ENCODE results near the gene SLC25A5. TPM values are rescaled to one million over a fixed set of nuclear protein-coding genes. Genes with fewer than 3 reads are reported as not detected.

The SLC25A5 gene
- total RNA-seq, 1 experiment from 2014 or later = 641 TPM

DNA sequence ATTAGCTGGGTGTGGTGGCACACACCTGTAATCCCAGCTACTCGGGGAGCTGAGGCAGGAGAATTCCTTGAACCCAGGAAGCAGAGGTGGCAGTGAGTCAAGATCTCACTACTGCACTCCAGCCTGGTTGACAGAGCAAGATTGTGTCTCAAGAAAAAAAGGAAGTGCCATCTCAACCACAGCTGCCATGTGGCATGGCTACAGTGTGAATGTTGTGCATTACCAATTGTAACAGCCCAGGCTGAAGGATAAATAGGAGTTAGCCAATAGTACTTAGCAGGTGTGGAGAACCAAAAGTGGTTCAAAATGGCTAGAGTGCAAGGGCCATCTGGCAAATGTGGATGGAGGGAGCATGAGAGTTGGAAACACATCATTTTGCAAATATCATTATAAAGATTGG lies 28.9 kb downstream of the SLC25A5 start:
- Histone ChIP-seq H3K27ac (ENCODE audit: low read depth, low read length) (no peak overlapping the region), H3K4me2 (ENCODE audit: low read length) (no peak overlapping the region), H4K20me1 (ENCODE audit: insufficient read depth) (no peaks in the 10 kb centered on the region), H3K4me1 (ENCODE audit: control insufficient read depth in 1 of 2, insufficient read depth in 2 of 2, low read length in 2 of 2) (peaks cover 4 to 20% of the 10 kb centered on the region in 2 experiments), H3K4me3 (replicated peaks in 1 of 2; ENCODE audit: low read depth in 1 of 2, low read length in 2 of 2) (no peak overlapping the region), H3K36me3 (ENCODE audit: control insufficient read depth in 1 of 2, insufficient read depth in 2 of 2, low read length in 2 of 2) (no peaks in the 10 kb centered on the region), H2AFZ (ENCODE audit: low read depth, low read length, poor library complexity, severe bottlenecking) (no peak overlapping the region), H3K9ac (ENCODE audit: low read length) (no peak overlapping the region), H3K79me2 (ENCODE audit: insufficient read depth, low read length) (no peaks in the 10 kb centered on the region), H3K27me3 (ENCODE audit: insufficient read depth, low read length) (no peaks in the 10 kb centered on the region), H3K9me2 (ENCODE audit: insufficient read depth) (no peaks in the 10 kb centered on the region), H3K9me3 (ENCODE audit: control insufficient read depth in 1 of 2, insufficient read depth in 1 of 2, low read depth in 1 of 2, low read length in 2 of 2) (no peaks in the 10 kb centered on the region)
- RAD21 ChIA-PET (ENCODE audit: low non-redundant PET in 1 of 2, low total read pairs in 2 of 2, uncharacterized antibody in 2 of 2, unreplicated experiment in 2 of 2) = no interaction called here
- TF ChIP-seq EGR1 (IDR thresholded peaks at IDR 0.05; ENCODE audit: low read depth) (no peak), SRF (IDR thresholded peaks at IDR 0.05; ENCODE audit: low read depth) (no peak), TCF7L2 (IDR thresholded peaks at IDR 0.05; ENCODE audit: borderline replicate concordance, extremely low read depth, insufficient read depth, insufficient read length) (no peak), JUND (IDR thresholded peaks at IDR 0.05) (no peak), SIN3A (IDR thresholded peaks at IDR 0.05; ENCODE audit: low read depth) (no peak), ZNF274 (IDR thresholded peaks at IDR 0.05; ENCODE audit: low read depth, low read length) (no peak)
- TF ChIP-seq, protein P1, sequence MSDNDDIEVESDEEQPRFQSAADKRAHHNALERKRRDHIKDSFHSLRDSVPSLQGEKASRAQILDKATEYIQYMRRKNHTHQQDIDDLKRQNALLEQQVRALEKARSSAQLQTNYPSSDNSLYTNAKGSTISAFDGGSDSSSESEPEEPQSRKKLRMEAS (IDR thresholded peaks at IDR 0.05) = no peak
- intact Hi-C loops (cut with micrococcal nuclease) = no loop called here
- ATAC-seq (no peak), DNase-seq (ENCODE audit: low read depth, low spot score) (no peak)
- POLR2A ChIA-PET = no interaction called here
- no TSS peak for BruUV-seq (replicated peaks)
- CTCF ChIA-PET = interaction anchor here (0.9 kb wide), 1 partner anchor 15 kb away, joined by 5 read pairs; no protein-coding TSS in a partner anchor

DNA sequence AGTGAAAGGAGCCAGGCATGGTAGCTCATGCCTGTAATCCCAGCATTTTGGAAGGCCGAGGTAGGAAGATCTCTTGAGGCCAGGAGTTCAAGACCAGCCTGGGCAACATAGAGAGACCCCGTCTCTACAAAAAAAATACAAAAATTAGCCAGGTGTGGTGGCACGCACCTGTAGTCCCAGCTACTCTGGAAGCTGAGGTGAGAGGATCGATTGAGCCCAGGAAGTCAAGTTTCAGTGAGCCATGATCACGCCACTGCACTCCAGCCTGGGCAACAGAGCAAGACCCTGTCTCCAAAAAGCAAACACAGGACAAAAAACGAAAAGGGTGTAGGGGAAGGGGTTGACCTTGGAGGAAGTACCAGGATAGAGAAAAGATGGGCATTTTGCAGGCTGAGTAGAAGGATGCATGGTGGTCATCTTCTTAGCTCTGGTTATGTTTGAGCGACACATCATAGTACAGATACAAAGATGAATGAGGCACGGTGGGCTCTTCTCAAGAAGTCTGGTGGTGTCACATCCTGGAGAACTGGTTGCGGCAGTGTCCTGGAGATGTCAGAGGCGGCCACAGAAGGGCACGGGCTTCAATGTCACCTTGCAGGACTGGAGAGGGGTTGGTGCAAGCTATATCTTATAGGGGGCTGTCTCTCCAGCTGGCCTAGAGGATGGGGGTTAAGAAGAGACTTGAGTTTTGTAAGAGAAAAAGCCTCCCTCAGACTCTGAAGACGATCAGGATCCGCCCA lies 32.0 kb downstream of the SLC25A5 start:
- POLR2A ChIA-PET = no interaction called here
- Histone ChIP-seq H4K20me1 (ENCODE audit: insufficient read depth) (no peaks in the 10 kb centered on the region), H3K79me2 (ENCODE audit: insufficient read depth, low read length) (no peaks in the 10 kb centered on the region), H3K27me3 (ENCODE audit: insufficient read depth, low read length) (no peaks in the 10 kb centered on the region), H3K27ac (ENCODE audit: low read depth, low read length) (no peak overlapping the region), H3K9me2 (ENCODE audit: insufficient read depth) (no peaks in the 10 kb centered on the region), H3K4me2 (ENCODE audit: low read length) (no peak overlapping the region), H3K9ac (ENCODE audit: low read length) (no peak overlapping the region), H3K36me3 (ENCODE audit: control insufficient read depth in 1 of 2, insufficient read depth in 2 of 2, low read length in 2 of 2) (no peaks in the 10 kb centered on the region), H3K4me3 (replicated peaks in 1 of 2; ENCODE audit: low read depth in 1 of 2, low read length in 2 of 2) (no peak overlapping the region), H3K9me3 (ENCODE audit: control insufficient read depth in 1 of 2, insufficient read depth in 1 of 2, low read depth in 1 of 2, low read length in 2 of 2) (no peaks in the 10 kb centered on the region), H2AFZ (ENCODE audit: low read depth, low read length, poor library complexity, severe bottlenecking) (no peak overlapping the region), H3K4me1 (ENCODE audit: control insufficient read depth in 1 of 2, insufficient read depth in 2 of 2, low read length in 2 of 2) (peaks cover 18 to 41% of the 10 kb centered on the region in 2 experiments)
- intact Hi-C loops (cut with micrococcal nuclease) = no loop called here
- RAD21 ChIA-PET (ENCODE audit: low non-redundant PET in 1 of 2, low total read pairs in 2 of 2, uncharacterized antibody in 2 of 2, unreplicated experiment in 2 of 2) = interaction anchor here in 1 of 2 experiments (0.7 kb wide), 1 partner anchor 352 kb away, joined by 3 read pairs; no protein-coding TSS in a partner anchor
- TF ChIP-seq, protein P2, sequence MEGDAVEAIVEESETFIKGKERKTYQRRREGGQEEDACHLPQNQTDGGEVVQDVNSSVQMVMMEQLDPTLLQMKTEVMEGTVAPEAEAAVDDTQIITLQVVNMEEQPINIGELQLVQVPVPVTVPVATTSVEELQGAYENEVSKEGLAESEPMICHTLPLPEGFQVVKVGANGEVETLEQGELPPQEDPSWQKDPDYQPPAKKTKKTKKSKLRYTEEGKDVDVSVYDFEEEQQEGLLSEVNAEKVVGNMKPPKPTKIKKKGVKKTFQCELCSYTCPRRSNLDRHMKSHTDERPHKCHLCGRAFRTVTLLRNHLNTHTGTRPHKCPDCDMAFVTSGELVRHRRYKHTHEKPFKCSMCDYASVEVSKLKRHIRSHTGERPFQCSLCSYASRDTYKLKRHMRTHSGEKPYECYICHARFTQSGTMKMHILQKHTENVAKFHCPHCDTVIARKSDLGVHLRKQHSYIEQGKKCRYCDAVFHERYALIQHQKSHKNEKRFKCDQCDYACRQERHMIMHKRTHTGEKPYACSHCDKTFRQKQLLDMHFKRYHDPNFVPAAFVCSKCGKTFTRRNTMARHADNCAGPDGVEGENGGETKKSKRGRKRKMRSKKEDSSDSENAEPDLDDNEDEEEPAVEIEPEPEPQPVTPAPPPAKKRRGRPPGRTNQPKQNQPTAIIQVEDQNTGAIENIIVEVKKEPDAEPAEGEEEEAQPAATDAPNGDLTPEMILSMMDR (IDR thresholded peaks at IDR 0.05 in 2 of 3, conservative IDR thresholded peaks at IDR 0.05 in 1 of 3; ENCODE audit: borderline replicate concordance in 1 of 3, insufficient read depth in 1 of 3, low read depth in 2 of 3, low read length in 2 of 3) = no peak
- TF ChIP-seq SP1 (IDR thresholded peaks at IDR 0.05; ENCODE audit: low read depth) (no peak), EGR1 (IDR thresholded peaks at IDR 0.05; ENCODE audit: low read depth) (no peak), CEBPB (IDR thresholded peaks at IDR 0.05; ENCODE audit: low read depth) (no peak), SIN3A (IDR thresholded peaks at IDR 0.05; ENCODE audit: low read depth) (no peak), ZNF274 (IDR thresholded peaks at IDR 0.05; ENCODE audit: low read depth, low read length) (no peak)
- TF ChIP-seq, protein P3, sequence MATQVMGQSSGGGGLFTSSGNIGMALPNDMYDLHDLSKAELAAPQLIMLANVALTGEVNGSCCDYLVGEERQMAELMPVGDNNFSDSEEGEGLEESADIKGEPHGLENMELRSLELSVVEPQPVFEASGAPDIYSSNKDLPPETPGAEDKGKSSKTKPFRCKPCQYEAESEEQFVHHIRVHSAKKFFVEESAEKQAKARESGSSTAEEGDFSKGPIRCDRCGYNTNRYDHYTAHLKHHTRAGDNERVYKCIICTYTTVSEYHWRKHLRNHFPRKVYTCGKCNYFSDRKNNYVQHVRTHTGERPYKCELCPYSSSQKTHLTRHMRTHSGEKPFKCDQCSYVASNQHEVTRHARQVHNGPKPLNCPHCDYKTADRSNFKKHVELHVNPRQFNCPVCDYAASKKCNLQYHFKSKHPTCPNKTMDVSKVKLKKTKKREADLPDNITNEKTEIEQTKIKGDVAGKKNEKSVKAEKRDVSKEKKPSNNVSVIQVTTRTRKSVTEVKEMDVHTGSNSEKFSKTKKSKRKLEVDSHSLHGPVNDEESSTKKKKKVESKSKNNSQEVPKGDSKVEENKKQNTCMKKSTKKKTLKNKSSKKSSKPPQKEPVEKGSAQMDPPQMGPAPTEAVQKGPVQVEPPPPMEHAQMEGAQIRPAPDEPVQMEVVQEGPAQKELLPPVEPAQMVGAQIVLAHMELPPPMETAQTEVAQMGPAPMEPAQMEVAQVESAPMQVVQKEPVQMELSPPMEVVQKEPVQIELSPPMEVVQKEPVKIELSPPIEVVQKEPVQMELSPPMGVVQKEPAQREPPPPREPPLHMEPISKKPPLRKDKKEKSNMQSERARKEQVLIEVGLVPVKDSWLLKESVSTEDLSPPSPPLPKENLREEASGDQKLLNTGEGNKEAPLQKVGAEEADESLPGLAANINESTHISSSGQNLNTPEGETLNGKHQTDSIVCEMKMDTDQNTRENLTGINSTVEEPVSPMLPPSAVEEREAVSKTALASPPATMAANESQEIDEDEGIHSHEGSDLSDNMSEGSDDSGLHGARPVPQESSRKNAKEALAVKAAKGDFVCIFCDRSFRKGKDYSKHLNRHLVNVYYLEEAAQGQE (IDR thresholded peaks at IDR 0.05; ENCODE audit: low read depth) = no peak
- DNase-seq (ENCODE audit: low read depth, low spot score) (no peak), ATAC-seq (no peak)
- CTCF ChIA-PET = no interaction called here
- no TSS peak for BruUV-seq (replicated peaks)
